Fibroblast of gingiva (primary cell): ENCODE data around the gene CHRD.

Experiments
- DNase-seq: peaks from one replicate; pipeline ENCODE4 v3.0.0-alpha.2; 2011; ENCODE audit warnings: low read depth

CHRD gene

GRCh38 chr3:184382326-184383032 lies 2.6 kb downstream of the CHRD start:
- DNase-seq, result no peak

GRCh38 chr3:184383033-184383740 lies 3.3 kb downstream of the CHRD start:
- no peak for DNase-seq

GRCh38 chr3:184384342-184384741 lies 4.5 kb downstream of the CHRD start:
- no peak for DNase-seq

GRCh38 chr3:184384856-184385422 lies 5.1 kb downstream of the CHRD start:
- no peak for DNase-seq

- DNase-seq, result no peak
These were observed 6.4 kb downstream of the CHRD start for GRCh38 chr3:184386047-184386806.

GRCh38 chr3:184387174-184387714 lies 7.4 kb downstream of the CHRD start:
- DNase-seq, result no peak

GRCh38 chr3:184388164-184388935 lies 8.5 kb downstream of the CHRD start:
- DNase-seq, result no peak

- DNase-seq, result no peak
These were observed 9.0 kb downstream of the CHRD start for GRCh38 chr3:184388936-184389230.

GRCh38 chr3:184389384-184389783 lies 9.5 kb downstream of the CHRD start:
- no peak for DNase-seq

- DNase-seq, result no peak
These were observed 10.2 kb downstream of the CHRD start for GRCh38 chr3:184389935-184390528.

- no peak for DNase-seq
These were observed 11.4 kb downstream of the CHRD start for GRCh38 chr3:184391266-184391665.

- DNase-seq, result no peak
These were observed 15.4 kb downstream of the CHRD start for GRCh38 chr3:184395320-184395660.

- peak; percentile 86 for DNase-seq
These were observed 19.6 kb downstream of the CHRD start for GRCh38 chr3:184399410-184399809.

- DNase-seq, result no peak
These were observed 25.5 kb downstream of the CHRD start for GRCh38 chr3:184405075-184406030.

GRCh38 chr3:184409331-184409926 lies 29.6 kb downstream of the CHRD start:
- DNase-seq, result no peak

- no peak for DNase-seq
These were observed 30.2 kb downstream of the CHRD start for GRCh38 chr3:184409946-184410500.

- DNase-seq, result no peak
These were observed 34.8 kb downstream of the CHRD start for GRCh38 chr3:184414418-184415202.

- DNase-seq, result no peak
These were observed 35.3 kb downstream of the CHRD start for GRCh38 chr3:184415203-184415490.
